Activated T-cell treated with anti-CD3 and anti-CD28 coated beads for 48 hours (primary cell): ENCODE results near the gene GTSE1.

Experiments used
- DNase-seq: peaks from one replicate; pipeline ENCODE4 v3.0.0-alpha.2; 2020; ENCODE audit warnings: low read depth

The GTSE1 gene

GRCh38 chr22:46366327-46366731, 69.7 kb downstream of the GTSE1 start:
- DNase-seq, result no peak

- no peak for DNase-seq
Observed at GRCh38 chr22:46366801-46367706, 70.4 kb downstream of the GTSE1 start.

DNA sequence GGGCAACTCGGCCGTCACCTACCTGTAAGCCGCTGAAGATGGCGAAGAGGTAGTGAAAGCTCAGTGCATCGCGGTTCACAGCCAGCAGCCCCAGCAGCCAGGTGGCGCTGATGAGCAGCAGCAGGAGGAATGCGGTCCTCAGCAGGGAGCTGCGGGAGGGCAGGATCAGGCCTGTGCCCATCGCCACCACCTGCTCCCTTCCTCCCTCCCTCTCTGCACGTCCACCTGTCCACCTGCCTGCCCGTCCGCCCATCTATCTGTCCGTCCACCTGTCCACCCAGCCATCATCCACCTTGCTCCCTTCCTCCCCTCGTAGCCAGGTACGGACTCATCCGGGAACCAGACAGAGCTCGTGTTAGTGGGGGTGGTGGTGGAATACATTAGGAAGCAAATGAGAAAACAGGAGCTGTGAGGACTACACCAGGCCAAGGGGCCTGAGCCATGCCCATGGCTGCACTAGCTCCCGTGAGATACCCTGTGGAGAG, 71.1 kb downstream of the GTSE1 start:
- peak; percentile 69 for DNase-seq

GRCh38 chr22:46368422-46368821, 71.8 kb downstream of the GTSE1 start:
- DNase-seq, result no peak

GRCh38 chr22:46368871-46369715, 72.4 kb downstream of the GTSE1 start:
- DNase-seq, result no peak

DNA sequence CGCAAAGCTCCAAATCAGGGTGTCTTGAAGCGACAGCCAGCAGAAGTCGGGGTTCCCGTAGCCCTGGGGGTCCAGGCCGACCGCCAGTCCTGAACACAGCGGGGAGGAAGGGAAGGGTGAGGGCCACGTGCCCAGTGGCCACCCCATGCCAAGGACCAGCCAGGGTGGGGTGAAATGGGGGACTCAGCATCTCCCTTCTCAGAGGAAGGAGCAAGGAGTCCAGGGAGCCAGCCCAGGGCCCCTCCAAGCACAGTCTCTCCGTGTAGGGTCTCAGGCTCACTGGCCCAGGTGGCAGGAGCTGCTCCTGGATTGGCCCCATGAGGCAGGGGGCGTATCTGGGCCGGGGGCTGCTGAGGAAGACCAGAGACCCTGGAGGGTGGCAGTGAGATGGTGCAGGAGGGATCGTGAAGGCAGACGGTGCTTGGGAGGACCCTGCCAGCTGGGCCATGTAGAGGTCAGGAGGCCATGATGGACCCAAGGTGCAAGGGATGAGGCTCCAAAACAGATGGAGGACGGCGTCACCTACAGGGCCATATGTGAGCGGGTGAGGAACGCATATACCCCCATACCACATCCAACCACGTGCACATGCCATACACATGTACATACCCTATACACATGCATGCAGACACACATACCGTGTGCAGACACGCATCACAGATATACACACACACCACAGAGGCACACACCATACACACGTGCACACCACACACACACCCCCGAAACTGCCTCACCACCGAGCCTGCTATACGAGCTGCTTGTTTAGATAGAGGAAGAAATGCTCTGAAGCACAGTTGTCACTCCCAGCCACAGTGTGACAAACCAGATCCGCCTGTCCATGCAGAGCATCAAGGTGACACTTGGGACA, 73.3 kb downstream of the GTSE1 start:
- no peak for DNase-seq

DNA sequence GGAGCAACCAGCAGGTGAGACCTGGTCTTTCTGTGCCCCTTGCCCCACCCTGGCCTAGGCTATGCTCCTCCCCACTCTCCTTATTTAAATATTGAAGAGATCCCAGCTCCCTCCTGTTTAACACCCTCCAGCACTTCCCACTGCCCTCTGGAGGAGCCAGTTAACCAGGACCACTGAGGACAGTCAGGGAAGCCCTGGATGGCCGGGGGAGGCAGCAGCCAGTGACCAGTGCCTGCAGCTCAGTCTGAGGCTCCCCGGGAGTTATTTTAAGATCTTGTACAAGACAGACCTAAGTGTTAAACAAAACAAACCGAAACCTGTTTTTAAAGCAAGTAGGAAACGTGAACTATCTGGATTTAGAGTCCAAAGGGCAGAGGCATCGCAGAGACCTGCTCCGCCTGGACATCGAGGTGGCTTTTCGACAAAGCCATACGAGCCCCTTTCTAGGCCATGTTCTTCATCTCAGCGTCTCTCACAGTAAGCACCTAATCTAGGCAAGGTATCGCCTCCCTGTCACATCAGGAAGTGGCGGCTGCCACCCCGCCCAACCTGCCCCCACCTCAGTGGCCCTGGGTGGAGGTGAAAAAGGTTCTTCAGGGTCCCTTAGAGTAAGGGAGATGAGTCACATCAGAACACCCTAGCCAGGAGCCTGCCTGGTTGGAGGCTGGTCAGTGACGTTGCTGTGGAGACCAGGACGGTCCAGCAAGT, 74.1 kb downstream of the GTSE1 start:
- DNase-seq, result no peak

DNA sequence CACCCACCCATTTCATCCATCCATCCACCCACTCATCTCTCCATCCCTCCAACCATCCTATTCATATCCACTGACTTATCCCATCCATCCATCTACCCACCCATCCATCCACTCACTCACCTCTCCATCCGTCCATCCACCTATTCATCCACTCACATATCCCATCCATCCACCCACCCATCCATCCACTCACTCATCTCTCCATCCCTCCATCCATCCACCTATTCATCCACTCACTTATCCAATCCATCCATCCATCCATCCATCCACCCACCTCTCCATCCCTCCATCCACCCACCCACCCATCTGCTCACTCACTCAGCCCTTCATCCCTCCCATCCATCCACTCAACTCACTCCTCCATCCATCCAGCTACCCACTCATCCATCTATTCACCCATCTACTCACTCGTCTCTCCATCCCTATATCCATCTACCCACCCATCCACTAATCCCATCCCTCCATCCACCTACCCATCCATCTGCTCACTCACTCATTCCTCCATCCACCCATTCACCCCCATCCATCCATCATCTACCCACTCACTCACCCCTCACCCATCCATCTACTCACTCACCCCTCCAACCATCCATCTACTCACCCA, 75.1 kb downstream of the GTSE1 start:
- no peak for DNase-seq

DNA sequence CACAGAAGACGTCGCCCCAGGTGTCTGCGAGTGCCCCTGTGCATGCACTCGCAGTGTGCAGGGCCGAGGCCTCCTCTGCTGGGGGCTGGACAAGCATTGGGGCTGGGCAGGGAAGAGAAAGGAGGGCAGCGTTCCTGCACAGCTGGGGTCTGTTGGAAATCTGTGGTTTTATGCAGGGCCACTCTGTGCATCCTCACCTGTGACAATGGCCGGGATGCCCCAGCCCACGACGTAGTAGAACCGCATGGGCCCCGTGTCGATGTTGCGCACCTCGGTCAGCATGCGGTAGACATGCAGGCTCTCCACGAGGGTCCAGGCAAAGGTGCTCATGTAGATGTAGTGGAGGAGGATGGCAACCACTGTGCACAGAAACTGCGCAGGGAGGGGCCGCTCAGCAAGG, 76.0 kb downstream of the GTSE1 start:
- DNase-seq, result no peak

DNA sequence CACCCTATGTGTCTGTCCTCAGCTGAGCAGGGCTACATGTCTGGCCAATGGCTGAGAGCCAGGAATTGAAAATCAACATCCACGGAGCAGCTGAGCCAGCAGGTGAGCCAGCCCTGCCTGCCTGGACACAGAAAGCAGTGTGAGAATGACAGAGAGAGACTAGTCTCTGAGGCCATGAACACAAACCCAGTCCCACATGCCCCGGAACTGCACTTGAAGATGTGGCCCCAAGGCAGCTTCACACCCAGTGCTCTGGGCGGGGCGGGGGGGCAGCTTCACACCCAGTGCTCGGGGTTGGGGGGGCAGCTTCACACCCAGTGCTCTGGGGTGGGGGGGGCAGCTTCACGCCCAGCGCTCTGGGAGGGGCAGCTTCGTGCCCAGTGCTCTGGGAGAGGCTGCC, 76.5 kb downstream of the GTSE1 start:
- no peak for DNase-seq

DNA sequence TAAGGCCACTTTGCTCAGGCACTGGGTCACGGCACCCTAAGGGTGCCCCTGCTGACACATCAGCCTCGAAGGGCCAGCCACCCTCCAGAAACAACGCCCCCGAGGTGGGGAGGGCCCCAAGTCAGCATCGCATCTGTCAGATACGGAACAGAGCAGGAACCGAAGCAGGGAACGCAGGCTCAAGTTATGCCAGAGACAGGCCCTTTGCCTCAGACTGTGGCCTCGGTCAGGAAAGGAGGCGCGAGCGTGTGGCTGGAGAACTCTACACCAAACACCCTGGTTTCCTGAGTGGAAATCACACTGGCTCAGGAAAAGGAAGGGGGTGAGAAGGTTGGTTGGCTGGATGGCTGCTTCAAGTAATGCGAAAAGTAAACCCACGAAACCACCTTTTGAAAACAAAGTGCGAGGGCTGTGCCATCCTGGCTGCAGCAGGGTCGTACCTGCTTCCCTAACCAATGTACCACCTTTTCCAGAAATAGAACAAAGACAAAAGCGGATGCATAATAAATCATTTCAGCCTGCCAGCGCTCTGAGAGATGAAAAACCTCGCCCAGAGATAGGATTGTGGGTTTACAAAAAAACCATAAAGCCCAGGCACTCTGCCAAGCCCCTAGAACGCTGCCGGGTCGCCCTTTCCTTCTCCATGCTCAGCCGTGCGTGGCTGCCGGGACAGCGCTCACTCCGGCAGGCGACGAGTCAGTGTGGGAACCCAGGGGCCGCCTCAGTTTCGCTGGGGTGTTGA, 77.4 kb downstream of the GTSE1 start:
- no peak for DNase-seq

GRCh38 chr22:46374663-46375474, 78.2 kb downstream of the GTSE1 start:
- no peak for DNase-seq

DNA sequence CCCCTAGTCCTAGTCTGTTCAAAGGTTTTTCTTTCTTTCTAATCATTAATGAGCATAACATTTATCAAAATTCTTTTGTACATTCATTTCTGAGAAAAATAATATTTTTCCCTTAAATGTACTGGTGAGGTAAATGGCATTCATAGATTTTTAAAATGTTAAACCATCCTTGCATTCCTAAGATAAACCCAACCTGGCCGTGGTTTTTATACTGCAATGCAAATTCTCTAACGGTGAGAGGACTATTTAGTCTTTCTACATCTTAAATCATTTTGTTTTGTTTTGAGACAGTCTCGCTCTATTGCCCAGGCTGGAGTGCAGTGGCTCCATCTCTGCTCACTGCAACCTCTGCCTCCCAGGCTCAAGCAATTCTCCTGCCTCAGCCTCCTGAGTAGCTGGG, 79.4 kb downstream of the GTSE1 start:
- DNase-seq, result no peak

GRCh38 chr22:46376908-46377524, 80.3 kb downstream of the GTSE1 start:
- DNase-seq, result no peak

- DNase-seq, result no peak
Observed at GRCh38 chr22:46377525-46378425, 81.1 kb downstream of the GTSE1 start.

- DNase-seq, result no peak
Observed at GRCh38 chr22:46378426-46379065, 81.9 kb downstream of the GTSE1 start.
